Adrenal gland (tissue), 5 donors: ENCODE data around the gene IL1RAPL2.

Source experiments
- POLR2A ChIP-seq, 2 donors: fragments of 450-650 bp; IDR thresholded peaks; one replicate each; pipeline ENCODE4 v1.6.1; 2017; ENCODE audit warnings: antibody characterized with exemption in 2 of 2, mild to moderate bottlenecking in 2 of 2, moderate library complexity in 1 of 2
- TF ChIP-seq, protein P1 (sequence below), 6 experiments: fragments of 450-650 bp in 4 of 6; fragments of 200-600 bp in 2 of 6; sonication (generic) in 1 of 6; IDR thresholded peaks; 1 replicate in 5 of 6; 2 replicates in 1 of 6; pipeline versions ENCODE4 v1.5.1 to v1.8.0; 2016 to 2021; ENCODE audit warnings: antibody characterized with exemption in 6 of 6, mild to moderate bottlenecking in 2 of 6, moderate library complexity in 1 of 6
- donor health status: DM: no; HTN: no; CAD: no.

GRCh38 chrX:105277132-105277531, 711.1 kb downstream of the IL1RAPL2 start:
- TF ChIP-seq, protein P1, sequence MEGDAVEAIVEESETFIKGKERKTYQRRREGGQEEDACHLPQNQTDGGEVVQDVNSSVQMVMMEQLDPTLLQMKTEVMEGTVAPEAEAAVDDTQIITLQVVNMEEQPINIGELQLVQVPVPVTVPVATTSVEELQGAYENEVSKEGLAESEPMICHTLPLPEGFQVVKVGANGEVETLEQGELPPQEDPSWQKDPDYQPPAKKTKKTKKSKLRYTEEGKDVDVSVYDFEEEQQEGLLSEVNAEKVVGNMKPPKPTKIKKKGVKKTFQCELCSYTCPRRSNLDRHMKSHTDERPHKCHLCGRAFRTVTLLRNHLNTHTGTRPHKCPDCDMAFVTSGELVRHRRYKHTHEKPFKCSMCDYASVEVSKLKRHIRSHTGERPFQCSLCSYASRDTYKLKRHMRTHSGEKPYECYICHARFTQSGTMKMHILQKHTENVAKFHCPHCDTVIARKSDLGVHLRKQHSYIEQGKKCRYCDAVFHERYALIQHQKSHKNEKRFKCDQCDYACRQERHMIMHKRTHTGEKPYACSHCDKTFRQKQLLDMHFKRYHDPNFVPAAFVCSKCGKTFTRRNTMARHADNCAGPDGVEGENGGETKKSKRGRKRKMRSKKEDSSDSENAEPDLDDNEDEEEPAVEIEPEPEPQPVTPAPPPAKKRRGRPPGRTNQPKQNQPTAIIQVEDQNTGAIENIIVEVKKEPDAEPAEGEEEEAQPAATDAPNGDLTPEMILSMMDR (IDR thresholded peaks at IDR 0.05) = no peak
- TF ChIP-seq POLR2A (IDR thresholded peaks at IDR 0.05) = no peak
